HG03575 (cell line): ENCODE data around the gene VOPP1.

Experiments used
- ATAC-seq: cut with Tn5 transposase; IDR thresholded peaks from one replicate; pipeline ENCODE4 v1.9.1; 2021; ENCODE audit not compliant: unreplicated experiment, insufficient number of reproducible peaks, low FRiP score; ENCODE audit errors: extremely low read depth

Gene VOPP1

DNA sequence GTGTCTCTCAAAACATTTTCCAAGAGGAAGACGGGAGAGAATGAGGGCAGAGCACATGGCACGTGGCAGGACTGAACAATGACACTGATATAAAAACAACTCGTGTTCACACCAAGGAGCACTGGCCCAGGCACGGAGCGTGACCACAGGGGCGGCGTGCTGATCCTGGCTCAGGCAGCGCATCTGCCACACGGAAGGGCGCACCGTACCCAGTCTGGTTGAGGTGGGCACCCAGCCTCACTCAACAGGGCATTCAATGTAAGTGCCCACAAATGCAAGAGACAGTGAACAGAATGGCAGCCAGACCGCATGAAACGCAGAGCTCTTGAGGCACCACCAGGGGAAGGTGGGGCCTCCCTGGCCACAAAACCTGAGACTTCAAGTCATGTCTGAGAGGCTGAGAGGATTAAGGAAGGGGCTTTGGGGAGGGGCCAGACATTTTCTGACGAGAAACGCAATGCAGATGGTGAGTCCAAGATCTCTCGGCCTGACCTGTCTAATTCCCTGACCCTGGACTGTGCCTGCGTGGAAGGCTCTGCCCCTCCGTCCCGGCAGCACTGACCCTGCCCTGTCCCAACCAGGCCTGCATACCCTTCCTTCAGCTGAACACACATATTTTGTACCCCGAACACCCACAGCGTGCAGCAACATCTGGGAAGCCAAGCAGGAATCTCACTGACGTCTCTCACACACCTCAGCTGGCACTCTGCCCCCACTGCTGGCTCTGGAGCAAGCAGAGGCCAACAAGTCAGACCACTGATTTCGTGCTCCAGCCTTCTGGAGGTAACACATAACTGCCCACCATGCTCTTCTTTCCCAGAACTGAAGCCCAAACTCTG is 35.5 kb downstream of the VOPP1 start:
- ATAC-seq: no peak

DNA sequence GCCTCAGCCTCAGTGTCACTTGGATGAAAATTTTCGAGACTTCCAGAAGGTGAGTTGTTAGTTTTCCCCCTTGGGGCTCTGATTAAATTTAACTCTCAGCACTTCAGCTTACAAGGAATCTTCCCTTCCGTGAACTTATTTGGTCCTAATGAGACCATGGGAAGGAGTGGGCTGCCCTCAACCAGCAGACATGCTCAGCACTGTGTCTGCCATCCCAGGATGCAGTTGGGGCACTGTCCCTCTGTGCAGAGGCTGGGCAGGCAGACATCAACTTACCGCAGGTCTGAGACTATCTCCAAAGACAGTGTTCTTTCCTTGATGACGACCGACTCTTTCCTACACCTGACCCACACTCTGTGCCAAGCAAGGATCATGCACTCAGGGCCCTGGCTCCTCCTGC is 36.7 kb downstream of the VOPP1 start:
- ATAC-seq: no peak

DNA sequence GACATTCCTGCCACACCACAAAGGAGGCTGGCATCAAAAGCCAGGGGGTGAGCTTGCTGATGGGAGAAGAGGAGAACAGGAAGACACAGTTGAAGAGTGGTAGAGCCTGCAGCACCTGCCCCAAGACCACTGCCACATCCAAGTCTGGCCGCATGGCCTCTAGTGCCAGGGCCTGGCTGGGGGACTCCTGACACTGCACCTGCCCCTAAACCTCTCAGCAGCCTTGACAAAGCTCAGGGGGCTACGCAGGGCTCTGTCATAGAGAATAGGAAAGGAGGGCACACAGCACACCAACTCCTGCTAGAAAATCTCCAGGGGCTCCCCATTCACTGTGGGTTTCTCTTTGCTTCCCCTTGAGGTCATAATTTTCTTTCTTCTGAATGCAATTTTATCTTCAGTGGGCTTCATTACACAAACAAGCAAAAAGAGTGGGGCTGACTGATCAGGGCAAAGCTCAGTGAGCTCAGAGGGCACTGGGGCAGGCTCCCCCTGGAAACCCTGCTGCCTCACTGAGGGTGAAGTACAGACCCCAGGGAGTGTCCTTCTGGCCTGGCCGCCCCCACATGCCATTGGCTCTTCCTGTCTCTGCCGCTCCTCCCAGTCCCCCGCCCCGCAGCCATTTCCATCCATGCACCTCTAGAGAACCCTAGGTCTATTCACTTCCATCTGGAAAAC is 37.2 kb downstream of the VOPP1 start:
- no peak for ATAC-seq

DNA sequence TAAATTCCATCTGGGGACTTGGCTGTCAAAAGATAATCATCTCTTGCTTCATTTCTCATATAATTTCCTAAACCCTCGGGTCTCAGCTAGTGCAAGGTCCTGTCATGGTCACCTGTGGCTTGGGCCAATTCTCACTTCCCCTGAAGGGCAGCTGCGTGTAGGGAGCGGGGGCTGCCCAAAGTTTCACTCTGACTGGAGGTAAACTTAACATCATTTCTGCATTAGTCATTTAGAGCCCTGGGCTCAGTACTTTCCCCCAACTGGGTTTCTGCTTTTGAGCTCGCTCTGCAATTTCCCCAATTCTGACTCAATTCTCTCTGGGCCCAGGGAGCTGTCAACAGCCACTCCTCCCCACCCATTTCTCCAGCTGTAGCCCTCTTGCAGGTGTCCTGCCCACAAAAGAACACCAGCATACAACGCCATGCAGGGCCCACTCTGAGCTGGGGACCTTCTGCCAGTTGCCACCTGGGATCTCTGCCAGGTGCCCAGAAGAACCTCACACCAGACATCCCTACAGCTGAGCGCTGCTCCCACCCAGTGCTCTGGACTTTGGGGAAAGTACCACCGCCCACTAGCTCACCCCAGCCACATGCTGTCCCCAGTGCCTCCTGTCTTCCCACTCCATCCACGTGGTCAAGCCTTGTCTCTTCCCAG is 37.9 kb downstream of the VOPP1 start:
- ATAC-seq: peak; percentile 48

DNA sequence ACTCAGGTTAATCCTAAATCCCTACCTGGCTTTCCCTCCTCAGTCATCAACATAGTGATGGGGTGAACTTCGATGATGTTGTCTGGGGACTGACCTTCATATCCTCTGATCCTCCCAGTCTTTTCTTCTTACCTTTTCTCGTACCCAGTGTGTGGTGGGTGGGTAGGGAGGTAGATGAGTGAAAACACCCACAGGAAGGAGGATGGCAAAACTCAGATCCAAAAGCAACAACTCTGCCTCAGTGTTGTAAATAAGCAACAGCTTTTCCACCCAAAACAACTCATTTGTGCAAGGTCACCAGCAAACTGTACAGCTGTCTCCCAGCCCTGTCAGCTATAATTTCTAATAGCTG is 38.6 kb downstream of the VOPP1 start:
- no peak for ATAC-seq

DNA sequence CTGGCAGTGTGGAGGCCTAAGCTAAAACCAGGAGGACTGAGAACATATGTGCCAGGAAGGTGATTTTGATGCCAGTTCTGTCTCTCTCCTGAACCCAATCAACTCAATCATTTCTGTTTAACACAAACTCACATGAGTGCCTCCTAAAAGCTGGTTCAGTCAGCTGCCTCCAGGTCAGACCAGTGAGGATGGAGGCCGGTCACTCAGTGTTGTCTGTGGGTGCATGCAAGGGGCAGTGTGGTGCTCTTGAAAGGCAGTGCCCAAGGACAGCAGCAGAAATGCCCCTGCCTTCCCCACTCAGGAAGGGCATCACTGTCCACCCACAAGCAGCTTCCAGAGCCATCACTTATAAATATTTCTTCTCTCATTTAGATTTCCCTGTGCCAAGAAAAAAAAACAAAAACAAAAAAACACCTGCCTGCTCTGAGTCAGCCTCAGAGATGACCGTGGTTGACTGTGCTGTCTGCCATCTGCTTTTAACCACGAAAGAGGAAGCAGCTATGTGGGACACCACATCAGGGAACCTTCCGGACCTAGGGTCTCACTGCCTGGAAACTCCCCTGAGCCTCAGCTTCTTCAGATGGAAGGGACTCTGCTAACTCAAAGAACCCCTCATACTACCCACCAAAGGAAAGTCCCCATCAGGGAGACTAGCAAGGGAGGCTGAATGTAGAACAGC is 39.1 kb downstream of the VOPP1 start:
- ATAC-seq: peak; percentile 41

DNA sequence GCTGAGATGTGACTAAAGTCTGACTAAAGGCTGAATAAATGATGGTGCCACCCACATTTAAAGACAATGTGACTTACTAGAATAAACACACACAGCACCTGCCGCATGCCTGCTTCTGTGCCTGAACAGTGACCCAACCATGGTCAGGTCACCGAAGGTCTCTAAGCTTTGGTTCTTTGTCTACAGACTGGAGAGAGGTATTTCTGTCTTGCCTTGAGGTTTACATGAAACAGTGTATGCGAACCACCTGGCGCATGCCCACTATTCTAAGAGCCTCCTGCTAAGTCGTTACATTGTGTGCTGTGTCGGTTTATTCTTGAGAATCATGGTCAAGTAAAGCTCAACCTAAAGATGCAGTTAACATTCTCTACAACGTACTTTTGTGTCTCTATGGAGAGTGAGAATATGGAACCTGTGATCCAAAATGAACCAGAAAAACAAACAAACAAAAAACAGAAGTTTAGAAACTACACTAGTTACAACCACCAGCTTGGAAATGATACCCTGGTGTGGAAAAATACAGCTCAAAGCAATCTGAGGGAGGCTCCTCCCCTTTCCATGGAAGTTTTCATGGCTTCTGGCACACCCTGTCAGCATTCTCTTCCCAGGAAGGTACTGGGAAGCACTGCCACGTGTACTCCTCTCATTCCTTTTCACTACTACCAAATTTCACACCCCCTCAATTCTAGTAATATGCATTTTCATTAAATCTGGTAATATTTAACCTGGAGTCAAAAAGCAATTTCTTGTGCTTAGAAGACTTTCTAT is 40.0 kb downstream of the VOPP1 start:
- ATAC-seq: no peak

DNA sequence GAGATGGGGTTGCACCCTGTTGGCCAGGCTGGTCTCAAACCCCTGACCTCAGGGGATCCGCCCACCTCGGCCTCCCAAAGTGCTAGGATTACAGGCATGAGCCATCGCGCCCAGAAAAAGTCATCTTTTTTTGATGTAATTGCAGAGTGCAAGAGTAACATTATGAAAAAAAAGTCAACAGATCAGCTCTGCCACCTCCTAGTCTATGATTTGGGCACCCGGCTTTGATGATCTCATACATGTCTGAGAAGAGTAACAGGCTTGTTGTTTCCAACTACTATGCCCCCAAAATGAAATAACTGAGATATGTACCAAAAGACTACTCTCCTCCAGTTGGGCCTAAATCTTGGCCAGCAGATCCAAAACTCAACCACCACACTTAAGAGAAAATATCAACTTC is 40.8 kb downstream of the VOPP1 start:
- ATAC-seq: no peak

DNA sequence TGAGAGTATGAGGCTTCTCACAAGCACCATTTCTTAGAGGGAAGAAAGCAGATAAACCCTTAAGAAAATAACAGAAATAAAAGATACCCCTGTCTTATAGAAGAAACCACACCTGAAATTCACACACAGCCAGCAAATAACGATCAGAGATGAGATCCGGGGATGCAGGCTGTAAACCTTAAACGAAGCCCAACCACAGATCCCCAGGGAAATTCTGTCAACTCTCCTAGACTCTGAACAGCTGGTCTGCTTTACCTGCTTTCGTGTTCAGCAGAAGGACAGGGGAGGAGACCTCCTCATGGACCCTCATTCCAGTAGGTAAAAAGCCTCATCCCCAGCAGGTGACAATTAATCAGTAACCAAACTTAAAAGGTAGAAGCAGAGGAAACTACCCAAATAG is 45.0 kb downstream of the VOPP1 start:
- no peak for ATAC-seq

DNA sequence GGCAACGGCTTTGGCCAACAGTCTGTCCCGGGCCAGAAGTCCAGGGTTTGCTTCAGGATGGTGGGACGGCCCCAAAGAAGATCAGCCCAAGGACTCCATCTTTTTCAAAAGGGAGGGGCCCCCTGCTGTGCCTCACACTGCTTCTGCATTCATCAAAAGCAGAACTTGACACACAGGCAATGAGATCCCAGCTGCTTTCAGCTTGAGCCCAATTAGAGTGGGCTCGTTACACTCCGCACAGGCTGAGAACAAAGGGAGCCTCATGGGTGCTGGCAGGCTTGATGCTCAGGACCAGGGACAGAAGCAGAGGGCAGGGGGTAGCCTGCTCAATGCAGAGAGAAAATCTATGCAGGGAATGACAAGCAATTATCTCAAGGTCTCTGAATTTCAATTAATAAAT is 45.5 kb downstream of the VOPP1 start:
- no peak for ATAC-seq

DNA sequence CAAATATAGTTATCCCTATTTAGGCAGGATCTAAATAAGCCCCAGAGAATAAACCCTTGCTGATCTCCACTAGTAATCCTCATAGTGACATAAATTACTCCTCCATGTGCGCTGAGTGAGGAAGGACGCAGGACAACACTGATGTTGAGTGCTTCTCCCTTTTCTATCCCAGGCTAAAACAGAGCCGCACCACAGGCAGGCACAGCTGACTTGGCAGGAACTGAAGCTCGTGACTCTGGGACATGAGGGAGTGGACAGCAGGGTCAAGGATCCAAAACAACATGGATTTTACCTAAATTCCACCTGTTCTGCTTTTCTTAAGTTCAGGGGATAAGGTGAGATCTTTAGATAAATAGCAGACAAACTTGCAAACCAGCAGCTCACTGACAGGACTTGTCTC is 46.0 kb downstream of the VOPP1 start:
- no peak for ATAC-seq

DNA sequence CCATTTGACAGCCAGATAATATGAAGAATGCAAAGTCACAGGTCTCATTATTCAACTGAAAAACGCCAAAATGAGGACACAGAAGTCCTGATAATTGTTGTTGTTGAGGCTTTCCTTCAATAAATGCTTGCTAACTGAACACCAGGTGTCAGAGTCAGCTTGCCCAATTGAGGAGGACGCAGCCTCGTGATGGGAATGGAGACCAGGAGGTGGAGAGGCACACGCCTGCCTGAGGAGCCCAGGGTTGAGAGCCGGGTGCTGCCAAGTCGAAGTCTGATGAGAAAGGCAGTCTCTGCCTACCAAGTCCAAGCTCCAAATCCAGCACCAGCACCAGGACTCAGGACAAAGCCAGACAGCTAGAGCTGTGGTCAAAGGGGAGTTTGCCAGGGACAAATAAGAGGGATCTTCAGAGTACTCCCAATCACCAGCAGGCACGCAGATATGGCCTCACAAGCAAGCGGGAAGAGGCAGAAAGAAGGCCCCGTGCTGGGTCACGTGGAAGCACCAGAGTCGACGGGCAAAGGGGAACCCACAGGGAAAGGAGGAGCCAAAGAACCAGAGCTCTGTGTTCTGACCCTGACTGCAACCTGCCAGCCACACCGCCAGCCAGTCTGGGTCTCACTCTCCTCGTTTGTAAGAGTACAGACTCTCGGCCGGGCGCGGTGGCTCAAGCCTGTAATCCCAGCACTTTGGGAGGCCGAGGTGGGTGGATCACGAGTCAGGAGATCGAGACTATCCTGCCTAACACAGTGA is 47.6 kb downstream of the VOPP1 start:
- ATAC-seq: no peak

DNA sequence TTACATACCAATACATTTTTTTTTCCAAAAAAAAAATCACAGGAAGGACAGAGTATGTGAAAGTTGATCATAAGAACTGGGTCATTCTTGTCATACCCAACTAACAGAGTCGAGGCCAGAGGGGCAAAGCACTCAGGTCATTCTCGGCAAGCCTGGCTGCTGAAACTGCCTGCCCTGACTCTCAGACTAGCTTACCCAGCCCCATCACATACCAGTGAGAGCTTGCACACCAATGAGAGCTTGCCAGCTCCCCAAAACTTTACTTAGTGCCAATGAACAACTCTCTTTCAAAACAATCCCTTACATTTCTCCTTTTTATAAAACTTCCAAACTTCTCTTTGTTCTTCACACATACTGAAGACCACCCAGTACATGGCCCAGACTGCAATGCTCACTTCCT is 48.9 kb downstream of the VOPP1 start:
- ATAC-seq: no peak

DNA sequence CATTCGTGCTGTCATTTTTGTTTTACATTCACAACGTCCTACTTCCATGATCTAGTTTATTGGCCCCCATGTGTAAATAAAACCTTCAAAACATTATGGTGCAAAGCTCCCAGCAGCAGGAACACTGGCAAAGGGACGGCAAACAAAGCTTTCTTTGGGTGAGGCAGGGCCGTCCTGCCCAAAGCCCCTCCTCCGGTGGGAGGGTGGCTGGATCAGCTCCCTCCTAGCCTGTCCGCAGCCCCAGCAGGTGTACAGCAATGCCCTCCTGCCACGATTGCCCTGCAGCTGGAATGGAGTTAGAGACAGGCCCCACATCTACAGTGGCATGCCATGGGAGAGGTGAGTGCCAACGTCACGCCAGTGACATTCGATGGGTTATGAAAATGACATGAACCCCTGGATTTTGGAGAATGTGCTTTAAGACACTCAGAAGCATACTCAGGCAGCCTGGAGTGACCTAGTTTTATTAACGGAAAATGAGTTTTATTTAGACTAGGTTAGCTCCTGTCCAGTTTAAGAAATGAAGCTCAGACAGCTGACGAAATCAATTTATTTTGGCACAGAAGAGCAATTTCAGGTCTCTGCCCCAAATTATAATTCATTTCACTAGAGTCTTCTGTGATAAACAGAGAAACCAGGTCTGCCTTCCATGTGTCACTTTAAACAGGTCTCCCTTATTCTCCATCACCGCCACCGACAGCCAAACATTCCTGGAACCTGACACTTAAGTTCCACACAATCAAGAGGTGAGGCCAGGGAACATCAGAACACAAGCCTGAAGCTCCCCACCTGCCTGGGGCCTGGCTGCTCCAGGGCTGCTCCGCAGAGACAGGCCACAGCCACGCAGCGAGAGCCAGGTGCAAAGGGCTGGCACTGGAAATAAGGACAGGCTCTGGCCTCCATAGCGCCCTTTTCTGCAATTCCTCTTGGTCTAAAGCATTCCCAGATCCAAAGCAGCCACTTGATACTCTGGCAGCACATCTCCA is 50.1 kb downstream of the VOPP1 start:
- no peak for ATAC-seq

DNA sequence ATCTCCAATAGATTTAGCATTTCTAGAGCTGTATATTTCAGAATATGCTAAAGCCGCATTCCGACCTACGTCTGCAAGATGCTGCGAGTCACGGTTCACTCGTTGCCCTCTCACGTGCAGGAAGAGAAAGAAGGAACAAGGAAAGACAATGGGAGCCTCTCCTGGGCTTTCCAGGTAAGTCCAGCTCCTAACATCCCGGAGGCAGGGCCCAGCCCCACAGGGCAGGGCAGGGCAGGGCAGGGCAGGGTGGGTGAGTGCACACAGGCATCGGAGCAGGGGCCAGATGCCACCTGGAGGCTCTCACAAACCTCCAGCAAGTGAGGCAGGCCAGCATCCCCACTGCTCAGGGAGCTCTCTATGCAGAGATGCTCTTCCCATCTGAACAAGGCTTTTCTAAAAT is 50.8 kb downstream of the VOPP1 start:
- no peak for ATAC-seq

DNA sequence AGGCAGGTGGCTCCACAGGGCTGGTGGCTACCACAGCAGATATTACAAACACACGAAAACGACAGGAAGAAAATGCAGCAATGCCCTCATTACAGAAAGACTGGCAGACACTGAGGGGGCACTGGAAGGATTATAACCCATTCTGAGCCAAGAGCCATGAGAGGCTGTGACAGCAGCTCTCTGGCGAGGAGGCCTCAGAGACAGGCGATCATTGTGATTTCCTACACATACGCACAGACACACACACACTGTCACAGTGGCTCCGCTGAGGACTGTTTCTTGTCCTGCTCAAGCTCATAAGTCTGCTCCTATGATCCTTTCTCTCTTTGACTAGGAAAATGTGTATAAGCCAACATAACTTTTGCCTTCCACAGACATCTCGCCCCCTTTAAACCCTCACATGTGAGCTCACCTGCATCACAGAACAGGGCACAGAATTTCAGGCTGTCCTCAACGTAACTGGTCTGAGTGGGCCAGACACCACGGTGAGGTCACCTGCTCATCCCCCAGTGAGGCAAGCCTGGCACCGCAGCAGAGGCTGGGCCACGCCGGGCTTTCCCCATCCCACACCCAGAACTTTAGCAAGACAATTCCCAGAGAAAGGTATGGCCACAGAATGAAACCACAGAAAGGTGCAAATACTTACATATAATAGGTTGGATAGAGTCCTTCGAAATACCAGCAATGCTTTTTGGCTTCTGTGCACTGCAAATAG is 51.7 kb downstream of the VOPP1 start:
- no peak for ATAC-seq

DNA sequence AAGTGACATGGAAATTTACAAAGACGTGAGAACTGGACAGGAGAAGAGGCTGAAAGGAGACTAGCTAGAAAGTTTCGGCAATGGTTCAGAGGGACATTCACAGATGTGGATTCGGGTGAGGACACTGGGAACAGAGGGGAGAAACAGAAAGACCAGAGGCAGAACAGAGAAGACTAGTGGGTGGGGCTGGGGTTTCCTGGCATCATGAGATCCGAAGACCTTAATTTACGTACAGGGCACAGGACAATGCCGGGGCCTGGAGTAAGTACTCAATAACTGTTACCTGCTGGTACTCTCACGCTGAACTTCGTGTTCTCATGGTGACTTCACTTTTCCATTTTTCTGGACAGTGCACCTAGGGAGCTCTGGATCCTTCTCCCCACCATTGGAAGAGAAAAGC is 53.5 kb downstream of the VOPP1 start:
- no peak for ATAC-seq
